Muscle layer of duodenum (tissue), 2 donors: Measurements from ENCODE around the gene SUN1.
"Not testable (repeated sequence)": the region's sequence is repeated elsewhere in the genome, so short reads cannot be mapped to it uniquely, and the experiment has no call there.

Experiments
- H3K27ac ChIP-seq: one replicate; pipeline ENCODE4 v1.7.0; 2013; ENCODE audit warnings: mild to moderate bottlenecking, low read length
- H3K27me3 ChIP-seq: one replicate; pipeline ENCODE4 v1.7.0; 2013; ENCODE audit warnings: low read depth, mild to moderate bottlenecking, control low read depth, low read length
- H3K36me3 ChIP-seq, 2 donors: one replicate each; pipeline ENCODE4 v1.7.0; 2013; ENCODE audit warnings: low read length in 2 of 2, control low read depth in 1 of 2, mild to moderate bottlenecking in 1 of 2; ENCODE audit not compliant: insufficient read depth in 2 of 2, control insufficient read depth in 1 of 2
- H3K4me1 ChIP-seq, 2 donors: one replicate each; pipeline ENCODE4 v1.7.0; 2013; ENCODE audit warnings: low read length in 2 of 2, mild to moderate bottlenecking in 2 of 2, control low read depth in 1 of 2, moderate library complexity in 1 of 2; ENCODE audit not compliant: insufficient read depth in 2 of 2, control insufficient read depth in 1 of 2
- H3K4me3 ChIP-seq, 2 donors: one replicate each; pipeline ENCODE4 v1.7.0; 2013; ENCODE audit warnings: low read length in 2 of 2, low read depth in 1 of 2, mild to moderate bottlenecking in 1 of 2
- H3K9me3 ChIP-seq, 2 donors: one replicate each; pipeline ENCODE4 v1.7.0; 2013; ENCODE audit warnings: low read length in 2 of 2, control low read depth in 1 of 2, mild to moderate bottlenecking in 1 of 2; ENCODE audit not compliant: control insufficient read depth in 1 of 2
- donor health status: healthy.

Gene SUN1

GRCh38 chr7:904847-905246, 72.6 kb downstream of the SUN1 start:
- Histone ChIP-seq H3K9me3 (no peaks in the 10 kb centered on the region), H3K27ac (no peak overlapping the region), H3K4me1 (peaks cover 0 to 18% of the 10 kb centered on the region in 2 donors), H3K36me3 (peaks cover 0 to 3% of the 10 kb centered on the region in 2 donors), H3K27me3 (no peaks in the 10 kb centered on the region), H3K4me3 (no peak overlapping the region)

GRCh38 chr7:906776-907157, 74.5 kb downstream of the SUN1 start:
- Histone ChIP-seq H3K36me3 (no peaks in the 10 kb centered on the region), H3K4me1 (peaks cover 0 to 14% of the 10 kb centered on the region in 2 donors), H3K4me3 (no peak overlapping the region), H3K27ac (no peak overlapping the region), H3K9me3 (no peaks in the 10 kb centered on the region), H3K27me3 (no peaks in the 10 kb centered on the region)

GRCh38 chr7:907158-907980, 75.1 kb downstream of the SUN1 start:
- Histone ChIP-seq H3K9me3 (no peaks in the 10 kb centered on the region), H3K4me1 (peaks cover 0 to 12% of the 10 kb centered on the region in 2 donors), H3K36me3 (no peaks in the 10 kb centered on the region), H3K4me3 (no peak overlapping the region), H3K27ac (no peak overlapping the region), H3K27me3 (no peaks in the 10 kb centered on the region)

GRCh38 chr7:908159-908581, 75.9 kb downstream of the SUN1 start:
- Histone ChIP-seq H3K9me3 (no peaks in the 10 kb centered on the region), H3K36me3 (no peaks in the 10 kb centered on the region), H3K27ac (no peak overlapping the region), H3K4me3 (no peak overlapping the region), H3K27me3 (no peaks in the 10 kb centered on the region), H3K4me1 (peaks cover 0 to 12% of the 10 kb centered on the region in 2 donors)

GRCh38 chr7:908591-909357, 76.5 kb downstream of the SUN1 start:
- H3K27ac ChIP-seq, H3K9me3 ChIP-seq, H3K27me3 ChIP-seq, H3K36me3 ChIP-seq: not testable (repeated sequence)
- Histone ChIP-seq H3K4me1 (peaks cover 0 to 12% of the 10 kb centered on the region in 2 donors), H3K4me3 (peak overlapping the region in 1 of 2 donors; percentile 54)

- no peaks in the 10 kb centered on the region for H3K27me3 ChIP-seq
- peak overlapping the region in 1 of 2 donors; percentile 54 for H3K4me3 ChIP-seq
- peaks cover 0 to 12% of the 10 kb centered on the region in 2 donors for H3K4me1 ChIP-seq
- H3K9me3 ChIP-seq, result no peaks in the 10 kb centered on the region
- H3K36me3 ChIP-seq, result no peaks in the 10 kb centered on the region
- no peak overlapping the region for H3K27ac ChIP-seq
Observed at GRCh38 chr7:909358-910329, 77.4 kb downstream of the SUN1 start.

- Histone ChIP-seq H3K36me3 (no peaks in the 10 kb centered on the region), H3K9me3 (no peaks in the 10 kb centered on the region), H3K27ac (no peak overlapping the region), H3K4me3 (no peak overlapping the region), H3K27me3 (no peaks in the 10 kb centered on the region), H3K4me1 (peaks cover 0 to 12% of the 10 kb centered on the region in 2 donors)
Observed at GRCh38 chr7:910441-910861, 78.2 kb downstream of the SUN1 start.

- Histone ChIP-seq H3K4me3 (no peak overlapping the region), H3K27me3 (no peaks in the 10 kb centered on the region), H3K9me3 (no peaks in the 10 kb centered on the region), H3K27ac (no peak overlapping the region), H3K4me1 (peaks cover 0 to 12% of the 10 kb centered on the region in 2 donors), H3K36me3 (no peaks in the 10 kb centered on the region)
Observed at GRCh38 chr7:910931-911431, 78.7 kb downstream of the SUN1 start.

GRCh38 chr7:911791-912480, 79.7 kb downstream of the SUN1 start:
- H3K36me3 ChIP-seq, result no peaks in the 10 kb centered on the region
- H3K9me3 ChIP-seq, result no peaks in the 10 kb centered on the region
- H3K27me3 ChIP-seq, result no peaks in the 10 kb centered on the region
- no peak overlapping the region for H3K4me3 ChIP-seq
- H3K4me1 ChIP-seq, result peaks cover 0 to 19% of the 10 kb centered on the region in 2 donors
- no peak overlapping the region for H3K27ac ChIP-seq

- Histone ChIP-seq H3K27ac (no peak overlapping the region), H3K9me3 (no peaks in the 10 kb centered on the region), H3K4me1 (peaks cover 0 to 19% of the 10 kb centered on the region in 2 donors), H3K36me3 (peaks cover 0 to 5% of the 10 kb centered on the region in 2 donors), H3K27me3 (no peaks in the 10 kb centered on the region), H3K4me3 (no peak overlapping the region)
Observed at GRCh38 chr7:913736-914520, 81.7 kb downstream of the SUN1 start.
